ENCODE measurements around the gene TMEM184B. TPM values are rescaled to one million over a fixed set of nuclear protein-coding genes. Genes with fewer than 3 reads are reported as not detected.

TMEM184B gene
- total and polyA plus RNA-seq, 8 donors, result 11.6 to 30.5 (median 18.6) TPM

DNA sequence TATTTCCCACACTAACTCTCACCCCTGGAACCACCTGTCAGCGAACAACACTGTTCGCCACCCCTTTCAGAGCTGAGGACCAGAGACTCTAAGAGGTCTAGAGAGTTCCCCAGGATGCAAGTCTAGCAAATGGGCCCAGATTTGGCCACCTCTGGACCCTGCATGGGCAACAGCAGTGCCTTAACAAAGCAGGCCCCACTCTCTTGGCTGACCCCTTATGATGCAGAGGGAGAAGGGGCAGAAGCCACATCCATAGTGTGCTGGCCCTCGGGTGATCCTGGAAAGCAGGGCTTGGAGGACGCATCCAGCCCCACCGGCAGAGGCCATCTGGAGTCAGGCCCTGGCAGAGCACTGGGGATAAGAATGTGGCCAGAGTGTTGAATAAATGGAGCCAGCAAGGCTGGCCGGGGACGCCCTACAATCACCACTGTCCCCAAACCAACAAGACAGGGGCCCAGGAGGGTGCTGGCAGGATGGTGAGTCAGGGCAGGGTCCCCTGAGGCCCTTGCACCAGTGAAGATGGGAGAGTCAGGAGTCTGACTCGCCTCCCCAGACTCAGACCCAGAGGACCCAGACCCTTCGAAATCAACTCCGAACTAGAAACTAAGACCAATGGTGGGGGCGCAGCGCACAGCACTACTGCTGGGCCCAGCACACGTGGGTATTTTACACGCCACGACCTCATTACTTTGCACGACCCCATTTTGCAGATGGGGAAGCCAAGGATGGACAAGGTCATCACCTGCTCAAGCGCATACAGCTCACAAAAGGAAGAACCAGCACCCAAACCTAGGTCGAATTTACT is 37.9 kb upstream of the TMEM184B start:
- Histone ChIP-seq H3K27ac (peak overlapping the region in 1 of 4 donors; percentile 4), H3K36me3 (no peaks in the 10 kb centered on the region), H3K4me3 (no peak overlapping the region), H3K4me1 (peaks cover 5 to 21% (median 13%) of the 10 kb centered on the region in 3 donors), H3K9me3 (no peaks in the 10 kb centered on the region), H3K27me3 (no peaks in the 10 kb centered on the region)
- 79 to 83% methylated on average over 18 of the region's 18 CpGs for WGBS, 2 donors
- DNase-seq (no peak), ATAC-seq (no peak), FAIRE-seq (no peak)
- TF ChIP-seq, protein P1, sequence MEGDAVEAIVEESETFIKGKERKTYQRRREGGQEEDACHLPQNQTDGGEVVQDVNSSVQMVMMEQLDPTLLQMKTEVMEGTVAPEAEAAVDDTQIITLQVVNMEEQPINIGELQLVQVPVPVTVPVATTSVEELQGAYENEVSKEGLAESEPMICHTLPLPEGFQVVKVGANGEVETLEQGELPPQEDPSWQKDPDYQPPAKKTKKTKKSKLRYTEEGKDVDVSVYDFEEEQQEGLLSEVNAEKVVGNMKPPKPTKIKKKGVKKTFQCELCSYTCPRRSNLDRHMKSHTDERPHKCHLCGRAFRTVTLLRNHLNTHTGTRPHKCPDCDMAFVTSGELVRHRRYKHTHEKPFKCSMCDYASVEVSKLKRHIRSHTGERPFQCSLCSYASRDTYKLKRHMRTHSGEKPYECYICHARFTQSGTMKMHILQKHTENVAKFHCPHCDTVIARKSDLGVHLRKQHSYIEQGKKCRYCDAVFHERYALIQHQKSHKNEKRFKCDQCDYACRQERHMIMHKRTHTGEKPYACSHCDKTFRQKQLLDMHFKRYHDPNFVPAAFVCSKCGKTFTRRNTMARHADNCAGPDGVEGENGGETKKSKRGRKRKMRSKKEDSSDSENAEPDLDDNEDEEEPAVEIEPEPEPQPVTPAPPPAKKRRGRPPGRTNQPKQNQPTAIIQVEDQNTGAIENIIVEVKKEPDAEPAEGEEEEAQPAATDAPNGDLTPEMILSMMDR (IDR thresholded peaks at IDR 0.05), result no peak
- intact Hi-C loops (cut with DNase I), result no loop called here

DNA sequence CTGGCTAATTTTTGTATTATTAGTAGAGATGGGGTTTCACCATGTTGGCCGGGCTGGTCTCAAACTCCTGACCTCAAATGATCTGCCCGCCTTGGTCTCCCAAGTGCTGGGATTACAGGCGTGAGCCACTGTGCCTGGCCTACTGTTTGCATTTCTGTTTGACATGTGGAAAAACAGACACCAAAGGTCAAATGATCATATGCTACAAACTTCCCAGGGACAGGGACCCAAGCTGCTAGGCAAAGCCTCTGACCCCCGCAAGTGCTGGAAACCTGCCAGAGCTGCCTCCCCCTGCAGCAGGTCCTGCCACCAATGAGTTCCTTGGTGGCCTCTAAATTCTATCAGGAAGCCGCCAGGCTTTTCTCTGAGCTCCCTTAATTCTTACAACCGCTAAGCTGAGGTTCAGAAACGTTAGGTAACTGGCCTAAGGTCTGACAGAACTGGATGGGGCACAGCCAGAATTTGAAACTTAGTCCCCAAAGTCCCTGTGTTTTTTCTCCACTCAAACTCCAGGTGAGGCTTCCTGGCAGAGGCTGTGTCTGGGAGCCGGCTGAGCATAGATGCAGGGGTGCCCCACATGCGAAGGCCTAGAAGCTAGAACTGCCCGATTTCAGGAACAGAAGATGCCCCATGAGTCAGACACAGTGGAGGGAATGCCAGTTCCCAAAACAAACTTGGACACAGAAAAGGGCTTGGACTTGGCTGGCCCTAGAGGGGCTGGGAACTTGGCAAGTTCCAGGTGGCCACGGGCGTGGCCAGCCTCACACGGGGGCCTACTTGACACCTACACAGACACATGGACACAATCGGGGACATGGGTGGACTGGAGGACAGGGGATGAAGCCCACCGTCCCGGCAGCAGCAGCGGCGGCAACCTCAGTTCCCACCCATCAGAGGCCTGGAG is 37.1 kb upstream of the TMEM184B start:
- TF ChIP-seq, protein P1 (IDR thresholded peaks at IDR 0.05), result no peak
- H3K36me3 ChIP-seq, result no peaks in the 10 kb centered on the region
- intact Hi-C loops (cut with DNase I), result no loop called here
- peaks cover 13 to 29% (median 20%) of the 10 kb centered on the region in 3 donors for H3K4me1 ChIP-seq
- H3K27ac ChIP-seq, result peak overlapping the region in 1 of 4 donors; percentile 10
- DNase-seq (no peak), ATAC-seq (no peak), FAIRE-seq (no peak)
- H3K9me3 ChIP-seq, result no peaks in the 10 kb centered on the region
- H3K4me3 ChIP-seq, result no peak overlapping the region
- H3K27me3 ChIP-seq, result no peaks in the 10 kb centered on the region
- WGBS, 2 donors, result 55 to 57% methylated on average over 18 of the region's 18 CpGs

DNA sequence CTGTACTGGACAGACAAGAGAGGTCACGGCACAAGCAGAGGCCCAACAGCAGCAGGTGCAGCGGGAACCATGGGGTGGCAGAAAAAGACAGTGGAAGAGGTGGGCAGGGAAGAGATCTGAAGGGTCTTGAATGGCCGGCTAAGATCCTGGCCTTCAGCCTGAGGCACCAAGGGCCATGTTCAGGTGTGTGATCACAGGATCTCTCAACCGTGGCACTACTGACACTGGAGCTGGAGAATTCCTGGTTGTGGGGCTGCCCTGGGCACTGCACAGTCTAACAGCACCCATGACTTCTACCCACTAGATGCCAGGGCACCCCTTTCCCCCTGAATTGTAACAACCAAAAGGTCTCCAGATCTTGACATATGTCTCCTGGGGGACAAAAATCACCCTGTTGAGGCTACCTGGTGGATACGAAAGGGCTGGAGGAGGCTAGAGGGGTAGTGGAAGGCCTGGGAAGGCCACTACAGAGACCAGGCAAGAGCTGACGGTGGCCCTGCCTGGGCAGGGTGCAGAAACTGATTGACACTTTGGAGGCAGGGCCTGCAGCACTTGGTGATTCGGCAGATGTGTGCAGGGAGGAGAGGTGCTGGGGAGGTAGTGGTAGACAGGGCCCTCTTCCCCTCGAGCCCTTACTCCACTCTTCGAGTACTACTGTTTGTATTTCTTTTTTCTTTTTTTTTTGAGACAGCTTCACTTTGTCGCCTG is 36.1 kb upstream of the TMEM184B start:
- Histone ChIP-seq H3K4me1 (peaks cover 21 to 34% (median 26%) of the 10 kb centered on the region in 3 donors), H3K27ac (no peak overlapping the region), H3K36me3 (peaks cover 0 to 3% (median 0%) of the 10 kb centered on the region in 3 donors), H3K4me3 (no peak overlapping the region), H3K9me3 (no peaks in the 10 kb centered on the region), H3K27me3 (no peaks in the 10 kb centered on the region)
- no peak for FAIRE-seq
- DNase-seq, result no peak
- ATAC-seq, result no peak
- TF ChIP-seq, protein P1 (IDR thresholded peaks at IDR 0.05), result no peak
- WGBS, 2 donors, result 70 to 71% methylated on average over 10 of the region's 10 CpGs
- intact Hi-C loops (cut with DNase I), result no loop called here

DNA sequence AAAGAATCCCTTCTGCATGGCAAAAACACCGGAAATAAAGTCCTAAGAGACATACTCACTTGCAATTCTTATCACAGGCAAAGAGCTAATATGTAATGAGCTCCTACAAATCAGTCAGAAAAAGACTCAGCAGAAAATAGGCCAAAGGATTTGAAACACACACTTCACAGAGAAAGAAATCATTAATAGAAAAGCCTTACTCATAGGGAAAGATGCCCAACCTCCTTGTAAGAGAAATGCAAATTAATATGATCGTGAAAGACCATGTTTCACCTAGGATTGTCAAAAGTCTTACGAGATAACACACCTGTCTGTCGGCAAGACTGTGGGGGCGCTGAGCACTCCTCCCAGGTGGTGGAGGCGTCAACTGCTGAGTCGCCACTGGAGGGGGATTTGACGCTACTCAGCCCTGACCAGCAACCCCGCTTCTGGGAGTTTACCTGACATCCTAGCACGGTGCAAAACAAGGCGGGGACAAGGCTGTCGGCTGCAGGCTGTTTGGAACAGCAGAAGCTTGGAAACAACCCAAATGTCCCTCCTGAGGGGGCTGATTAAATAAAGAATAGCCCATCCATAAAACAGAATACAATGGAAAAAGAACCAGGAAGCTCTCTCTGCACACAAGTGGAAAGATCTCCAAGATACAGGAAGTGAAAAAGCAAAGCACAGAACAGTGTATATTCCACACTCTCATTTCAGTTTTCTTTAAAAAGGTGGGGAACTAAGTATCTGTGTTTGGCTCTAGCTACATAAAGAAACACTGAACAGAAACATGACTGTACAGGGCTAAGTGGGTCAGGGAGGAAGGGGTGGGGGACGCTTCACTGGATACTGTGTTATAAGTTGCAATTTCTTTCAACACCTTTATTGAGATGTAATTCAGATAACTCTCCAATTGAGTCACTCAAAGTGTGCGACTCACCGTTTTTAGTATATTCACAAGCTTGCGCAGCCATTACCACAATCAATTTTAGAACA is 33.0 kb upstream of the TMEM184B start:
- ATAC-seq, result peak; percentile 44 to 65 (median 56)
- peak overlapping the region in 3 of 4 donors; percentile 55 to 69 (median 57) for H3K27ac ChIP-seq
- H3K4me3 ChIP-seq, result peak overlapping the region in 1 of 4 donors; percentile 5
- no peaks in the 10 kb centered on the region for H3K27me3 ChIP-seq
- H3K4me1 ChIP-seq, result peaks cover 21 to 25% (median 25%) of the 10 kb centered on the region in 3 donors
- H3K36me3 ChIP-seq, result peaks cover 3 to 24% (median 7%) of the 10 kb centered on the region in 3 donors
- no peaks in the 10 kb centered on the region for H3K9me3 ChIP-seq
- no peak for DNase-seq
- TF ChIP-seq, protein P1 (IDR thresholded peaks at IDR 0.05), result no peak
- 25 to 27% methylated on average over 16 of the region's 16 CpGs for WGBS, 2 donors
- peak; percentile 26 for FAIRE-seq
- intact Hi-C loops (cut with DNase I), result no loop called here

All from pancreas (tissue), 10 donors.